Endothelial cell of umbilical vein (primary cell): ENCODE results near the gene GALNT1.

ENCODE experiments used
- CTCF ChIP-seq, 2 donors: IDR thresholded peaks; 1 replicate in 1 of 2; 2 replicates in 1 of 2; pipeline ENCODE4 v1.5.1; 2011; ENCODE audit warnings: low read length in 2 of 2, mild to moderate bottlenecking in 2 of 2, moderate library complexity in 2 of 2, control low read depth in 1 of 2, inconsistent platforms in 1 of 2, low read depth in 1 of 2; ENCODE audit not compliant: insufficient read depth in 1 of 2; ENCODE audit errors: extremely low read depth in 1 of 2
- MYC ChIP-seq: IDR thresholded peaks from one replicate; pipeline ENCODE4 v1.6.1; 2011; ENCODE audit warnings: mild to moderate bottlenecking, low read depth, low read length
- POLR2A ChIP-seq: IDR thresholded peaks from 2 replicates; pipeline ENCODE4 v1.6.1; 2012; ENCODE audit warnings: low read depth, mild to moderate bottlenecking, control low read depth, low read length
- POLR2AphosphoS5 ChIP-seq: IDR thresholded peaks from 2 replicates; pipeline ENCODE4 v1.6.1; 2012; ENCODE audit warnings: low read depth, mild to moderate bottlenecking, control low read depth, low read length, moderate library complexity; ENCODE audit not compliant: insufficient read depth

DNA sequence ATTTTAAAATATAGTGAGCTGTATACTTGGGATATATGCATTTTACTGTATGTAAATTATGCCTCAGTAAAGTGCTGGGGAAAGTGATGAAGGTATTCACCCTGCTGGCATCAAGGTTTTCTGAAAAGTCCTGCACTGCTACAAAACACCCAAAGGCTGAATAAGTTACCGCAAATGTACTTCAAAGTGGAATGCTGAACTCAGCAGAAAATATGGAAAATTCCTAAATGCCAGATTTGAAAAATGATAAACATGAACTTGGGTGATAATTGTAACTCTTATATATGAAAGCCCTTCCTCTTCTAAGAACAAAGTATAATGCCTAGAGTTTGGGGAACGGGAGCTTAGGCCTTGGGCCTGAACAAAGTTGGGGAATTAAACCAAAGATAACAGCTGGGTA, 133.0 kb downstream of the GALNT1 start:
- TF ChIP-seq POLR2A, result no peak
- no peak for TF ChIP-seq CTCF (IDR thresholded peaks at IDR 0.05; ENCODE audit: extremely low read depth in 1 of 2, insufficient read depth in 1 of 2, low read depth in 1 of 2, low read length in 2 of 2)
- no peak for TF ChIP-seq POLR2AphosphoS5
- no peak for TF ChIP-seq MYC
